NOMO-1 (cell line): ENCODE measurements around the gene SCRN3.

Experiments used
- DNase-seq, 2 experiments: peaks; one replicate each; lab custom pipeline; 2025; ENCODE audit not compliant: unreplicated experiment in 2 of 2; lab: John Stamatoyannopoulos, UW

The SCRN3 gene

DNA sequence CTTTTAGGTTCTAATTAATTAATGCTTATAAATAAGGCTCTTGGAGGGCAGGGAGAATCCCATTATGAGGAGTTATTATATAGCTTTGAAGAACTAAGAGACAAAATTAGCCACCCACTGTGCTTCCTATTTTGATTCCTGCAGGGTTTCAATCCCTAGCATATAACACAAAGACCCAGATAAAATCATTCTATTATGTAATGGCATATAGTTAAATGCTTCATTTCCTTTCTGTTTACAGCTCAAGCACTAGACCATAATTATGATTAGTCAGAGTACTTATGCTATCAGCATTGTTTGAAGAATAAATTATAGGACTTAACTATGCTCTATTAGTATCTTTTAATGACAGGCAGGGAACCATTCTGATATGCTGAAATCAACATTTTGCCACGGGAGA lies 82.2 kb downstream of the SCRN3 start:
- DNase-seq, result no peak
